HTERT RPE-1 (cell line): ENCODE measurements around the gene ALG14.
"Not testable (repeated sequence)": the region's sequence is repeated elsewhere in the genome, so short reads cannot be mapped to it uniquely, and the experiment has no call there.

Experiments
- in situ Hi-C: fragments of 300-500 bp; cut with MboI; formaldehyde crosslinking; loops from 4 replicates; pipeline ENCODE4 v1.14.3; 2020; ENCODE audit warnings: low sequenced_read_pairs

Gene ALG14

GRCh38 chr1:95043141-95043980, 29.4 kb downstream of the ALG14 start:
- in situ Hi-C loops = loop anchor here (25.0 kb wide), 1 partner anchor 206 kb away; no protein-coding TSS in a partner anchor

GRCh38 chr1:95042286-95042685, 30.5 kb downstream of the ALG14 start:
- in situ Hi-C loops = loop anchor here (25.0 kb wide), 1 partner anchor 205 kb away; no protein-coding TSS in a partner anchor

- in situ Hi-C loops = loop anchor here (25.0 kb wide), 1 partner anchor 204 kb away; no protein-coding TSS in a partner anchor
Observed at GRCh38 chr1:95041491-95042165, 31.1 kb downstream of the ALG14 start.

GRCh38 chr1:95040032-95040525, 32.7 kb downstream of the ALG14 start:
- in situ Hi-C loops = loop anchor here (25.0 kb wide), 1 partner anchor 203 kb away; no protein-coding TSS in a partner anchor

- in situ Hi-C loops = loop anchor here (25.0 kb wide), 1 partner anchor 202 kb away; no protein-coding TSS in a partner anchor
Observed at GRCh38 chr1:95039360-95040031, 33.3 kb downstream of the ALG14 start.

- in situ Hi-C loops = loop anchor here (25.0 kb wide), 1 partner anchor 198 kb away; no protein-coding TSS in a partner anchor
Observed at GRCh38 chr1:95035536-95035935, 37.2 kb downstream of the ALG14 start.

GRCh38 chr1:95034506-95034905, 38.2 kb downstream of the ALG14 start:
- in situ Hi-C loops = loop anchor here (25.0 kb wide), 1 partner anchor 197 kb away; no protein-coding TSS in a partner anchor

- in situ Hi-C loops = loop anchor here (25.0 kb wide), 1 partner anchor 197 kb away; no protein-coding TSS in a partner anchor
Observed at GRCh38 chr1:95033843-95034242, 38.9 kb downstream of the ALG14 start.

GRCh38 chr1:95029532-95029931, 43.2 kb downstream of the ALG14 start:
- in situ Hi-C loops = loop anchor here (25.0 kb wide), 1 partner anchor 192 kb away; no protein-coding TSS in a partner anchor

- in situ Hi-C loops = loop anchor here (25.0 kb wide), 1 partner anchor 192 kb away; no protein-coding TSS in a partner anchor
Observed at GRCh38 chr1:95028954-95029353, 43.8 kb downstream of the ALG14 start.

- in situ Hi-C loops = loop anchor here (25.0 kb wide), 1 partner anchor 190 kb away; no protein-coding TSS in a partner anchor
Observed at GRCh38 chr1:95027046-95027445, 45.7 kb downstream of the ALG14 start.

- in situ Hi-C loops = no loop called here
Observed at GRCh38 chr1:95023399-95024043, 49.2 kb downstream of the ALG14 start.

- in situ Hi-C loops = no loop called here
Observed at GRCh38 chr1:95022644-95022926, 50.2 kb downstream of the ALG14 start.

GRCh38 chr1:95021805-95022643, 50.7 kb downstream of the ALG14 start:
- in situ Hi-C loops = no loop called here

- in situ Hi-C loops = no loop called here
Observed at GRCh38 chr1:95021119-95021518, 51.6 kb downstream of the ALG14 start.

GRCh38 chr1:95019466-95019865, 53.3 kb downstream of the ALG14 start:
- in situ Hi-C loops = not testable (repeated sequence)

- in situ Hi-C loops = no loop called here
Observed at GRCh38 chr1:95018602-95019369, 54.0 kb downstream of the ALG14 start.

GRCh38 chr1:95017775-95018174, 55.0 kb downstream of the ALG14 start:
- in situ Hi-C loops = no loop called here

- in situ Hi-C loops = no loop called here
Observed at GRCh38 chr1:95015076-95015475, 57.7 kb downstream of the ALG14 start.
